ENCODE results near the gene PPP1R13B.

PPP1R13B gene

DNA sequence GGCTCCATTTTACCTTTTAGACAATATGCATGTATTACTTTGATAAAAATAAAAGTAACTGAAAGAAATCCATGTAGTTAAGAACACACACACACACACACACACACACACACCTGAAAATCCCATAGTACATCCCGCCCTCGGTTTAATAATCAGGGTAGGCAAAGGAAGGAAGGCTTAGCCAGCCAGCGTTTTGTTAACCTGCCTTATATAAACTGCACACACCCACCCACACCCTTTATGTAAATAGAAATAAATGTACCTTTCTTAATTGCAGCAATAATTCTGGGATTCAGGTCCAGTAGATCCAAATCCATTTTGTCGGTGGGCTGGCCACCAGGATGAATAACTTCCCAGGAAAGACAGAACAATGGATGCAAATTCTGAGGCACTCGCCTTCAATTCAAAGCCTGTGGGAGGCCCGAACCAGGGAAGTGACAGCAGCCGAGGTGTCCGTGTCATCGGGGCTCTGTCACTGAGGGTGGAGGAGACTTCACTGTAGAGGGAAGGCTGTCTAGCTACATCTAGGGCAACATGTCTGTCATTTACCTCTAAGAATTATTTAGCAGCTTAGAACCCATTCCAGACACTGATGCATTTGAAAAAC lies 136.5 kb downstream of the PPP1R13B start:
- DNase-seq: no peak

DNA sequence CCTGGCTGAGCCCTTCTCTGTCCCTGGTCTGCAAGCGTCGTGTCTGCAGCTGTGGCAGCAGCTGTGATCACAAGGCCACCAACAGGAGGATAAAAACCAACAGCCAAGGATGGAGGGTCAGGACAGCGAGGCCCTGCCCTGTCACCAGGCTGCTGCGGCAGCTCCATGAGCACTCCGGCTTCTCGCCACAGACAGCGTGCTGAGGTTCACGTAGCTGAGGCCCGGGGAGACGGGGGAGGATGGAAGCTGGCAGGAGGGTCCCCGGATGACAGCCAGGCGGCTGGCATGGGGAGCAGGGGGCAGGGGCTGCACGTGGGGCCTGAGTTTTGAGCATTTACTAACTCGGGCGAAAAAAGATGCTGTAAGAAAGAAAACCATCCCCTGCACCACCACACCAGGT lies 137.6 kb downstream of the PPP1R13B start:
- no peak for DNase-seq

DNA sequence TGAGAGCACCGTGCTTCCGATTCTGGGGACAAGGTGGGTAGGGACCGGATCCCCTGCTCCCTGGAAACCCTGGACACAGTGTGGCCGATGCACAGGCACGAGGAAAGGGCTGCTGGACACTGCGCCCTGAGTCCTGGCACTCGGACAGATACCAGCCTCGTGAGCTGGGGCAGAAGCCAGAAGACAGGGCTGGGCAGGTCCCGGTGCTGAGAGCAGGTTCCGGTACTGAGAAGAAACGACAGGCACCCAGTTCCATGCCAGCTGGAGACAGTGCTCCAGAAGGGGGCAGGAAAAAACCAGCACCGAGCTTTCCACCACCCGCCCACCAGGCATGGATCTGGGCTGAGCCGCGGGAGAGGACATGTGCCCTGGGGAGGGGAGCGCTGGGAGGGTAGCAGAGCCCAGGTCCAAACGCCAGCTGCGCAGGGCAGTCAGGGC lies 138.6 kb downstream of the PPP1R13B start:
- no peak for DNase-seq

DNA sequence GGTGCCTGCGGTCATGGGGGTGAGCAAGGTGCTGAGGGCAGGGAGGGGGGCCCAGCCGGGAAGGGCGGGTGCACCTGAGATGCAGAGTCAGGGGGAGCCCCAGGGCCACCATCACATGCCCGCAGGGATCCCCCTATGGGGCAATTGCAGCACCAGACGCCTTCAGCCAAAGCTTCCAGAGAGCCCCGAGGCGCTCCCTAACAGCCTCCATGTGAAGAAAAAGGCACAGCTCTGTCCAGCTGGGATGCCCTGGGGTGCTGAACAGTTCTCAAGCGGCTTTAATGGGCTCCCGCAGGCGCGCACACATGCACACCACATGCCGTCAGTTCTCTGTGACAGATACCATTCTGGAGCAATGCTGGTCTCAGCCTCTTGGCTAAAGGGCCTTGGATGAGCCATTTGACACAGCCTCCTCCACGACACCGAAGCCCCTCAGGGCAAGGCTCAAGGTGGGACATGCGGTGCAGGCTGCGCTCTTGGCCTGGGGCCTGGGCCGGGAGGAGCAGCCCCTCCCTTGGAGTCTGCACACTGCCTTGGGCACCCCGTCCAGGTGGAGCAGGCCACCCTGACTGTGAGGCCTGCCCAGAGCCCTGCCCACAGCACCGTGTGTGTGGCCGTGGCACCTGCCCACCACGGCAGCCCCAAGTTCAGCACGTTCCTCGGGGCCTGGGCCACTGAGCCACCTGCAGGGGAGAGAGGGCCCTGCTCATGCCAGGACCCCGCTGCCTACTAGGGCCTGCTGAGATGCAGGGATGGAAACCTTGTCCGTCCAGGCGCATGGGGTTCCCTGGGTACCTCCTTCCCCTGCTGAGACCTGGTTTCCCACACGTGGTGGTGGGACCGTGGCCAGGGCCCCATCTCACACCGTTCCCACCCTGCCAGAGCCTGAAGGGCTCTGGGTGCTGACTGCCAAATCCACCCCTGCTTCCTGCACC lies 139.8 kb downstream of the PPP1R13B start:
- no peak for DNase-seq

DNA sequence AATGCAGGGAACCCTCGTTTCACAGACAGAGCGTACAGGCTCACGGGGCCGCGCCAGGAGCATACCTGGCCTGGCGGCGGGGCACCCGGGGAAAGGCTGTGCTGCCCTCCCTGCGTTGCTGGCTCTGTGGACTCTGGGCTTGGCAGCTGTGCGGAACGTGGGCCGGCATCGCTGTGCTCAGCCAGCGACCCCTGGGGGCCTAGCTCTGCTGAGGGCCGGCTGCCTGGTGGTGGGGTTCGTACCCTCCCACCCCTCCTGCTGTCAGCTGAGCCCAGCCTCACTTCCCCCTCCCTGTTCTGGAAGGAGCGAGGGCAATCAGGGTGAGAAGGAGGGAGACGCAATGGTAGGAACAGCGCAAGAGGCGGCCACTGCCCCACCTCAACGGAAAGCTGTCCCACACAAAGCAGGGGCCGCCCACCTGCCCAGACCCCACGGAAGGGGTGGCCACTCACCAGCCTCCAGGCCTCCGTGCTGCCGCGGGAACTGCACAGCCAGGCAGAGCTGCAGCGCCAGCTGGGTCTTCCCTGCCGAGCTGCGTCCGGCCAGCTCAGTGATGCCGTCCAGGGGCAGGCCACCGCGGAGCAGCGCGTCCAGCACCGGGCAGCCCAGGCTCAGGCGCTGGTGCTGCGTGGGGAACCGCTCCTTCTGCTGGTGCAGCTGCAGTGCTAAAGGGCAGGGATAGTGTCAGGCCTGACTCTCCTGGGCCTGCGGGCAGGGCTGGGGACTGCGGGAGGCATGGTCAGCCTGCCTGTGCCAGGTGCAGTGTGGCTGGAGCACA lies 140.6 kb downstream of the PPP1R13B start:
- DNase-seq: no peak

DNA sequence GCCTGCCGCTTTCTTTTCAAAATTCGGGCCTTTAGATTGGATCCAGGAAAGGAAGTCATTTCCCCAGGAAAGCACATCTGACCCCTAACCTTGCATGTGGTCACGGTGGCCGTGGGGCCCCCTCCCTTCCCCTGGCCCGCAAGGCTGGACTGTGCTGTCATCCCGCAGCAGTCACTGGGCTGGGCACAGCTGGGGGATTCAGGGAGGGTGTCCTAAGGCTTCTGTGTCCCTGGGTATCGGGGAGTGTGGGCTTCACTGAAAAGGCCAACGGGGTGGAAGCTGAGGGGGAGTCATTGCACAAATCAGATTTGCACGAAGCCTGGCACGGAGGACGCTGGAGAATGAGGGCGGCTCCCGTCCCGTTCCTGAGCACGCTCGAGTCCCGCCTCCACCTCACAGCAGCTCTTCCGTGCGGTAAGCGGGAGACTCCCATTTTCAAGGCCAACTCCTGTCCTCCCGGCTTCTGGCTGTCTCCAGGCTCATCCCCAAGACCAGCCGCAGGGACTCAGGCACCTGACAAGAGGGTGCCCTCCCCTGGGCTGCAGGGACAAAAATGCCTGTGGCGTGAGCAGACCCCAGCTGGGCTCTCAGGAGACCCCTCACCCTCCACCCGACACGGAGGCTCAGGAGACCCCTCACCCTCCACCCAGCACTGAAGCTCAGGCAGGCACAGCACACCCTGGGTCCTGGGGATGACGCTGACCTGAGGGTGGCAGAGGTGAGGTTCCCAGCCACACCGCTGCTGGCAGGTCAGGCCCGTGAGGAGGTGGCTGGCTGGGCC lies 141.7 kb downstream of the PPP1R13B start:
- DNase-seq: no peak

DNA sequence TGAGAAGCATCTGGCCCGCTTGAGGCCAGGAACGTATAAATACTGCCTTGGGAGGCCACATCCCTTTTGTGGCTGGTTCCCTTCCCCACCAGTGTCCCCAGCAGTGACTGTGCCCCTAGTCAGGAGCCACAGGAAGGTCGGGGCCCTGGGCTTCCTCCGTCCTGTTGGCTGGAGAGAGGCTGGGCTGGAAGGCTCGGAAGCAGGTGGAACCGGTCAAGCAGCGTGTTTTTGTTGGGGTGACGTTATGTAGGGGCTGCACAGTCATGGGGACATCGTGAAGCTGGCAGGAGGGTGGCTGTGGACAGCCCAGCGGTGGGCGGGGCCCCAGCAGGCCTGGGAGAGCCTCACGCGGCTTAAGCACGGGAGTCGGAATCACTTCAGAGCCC lies 142.3 kb downstream of the PPP1R13B start:
- DNase-seq: no peak

DNA sequence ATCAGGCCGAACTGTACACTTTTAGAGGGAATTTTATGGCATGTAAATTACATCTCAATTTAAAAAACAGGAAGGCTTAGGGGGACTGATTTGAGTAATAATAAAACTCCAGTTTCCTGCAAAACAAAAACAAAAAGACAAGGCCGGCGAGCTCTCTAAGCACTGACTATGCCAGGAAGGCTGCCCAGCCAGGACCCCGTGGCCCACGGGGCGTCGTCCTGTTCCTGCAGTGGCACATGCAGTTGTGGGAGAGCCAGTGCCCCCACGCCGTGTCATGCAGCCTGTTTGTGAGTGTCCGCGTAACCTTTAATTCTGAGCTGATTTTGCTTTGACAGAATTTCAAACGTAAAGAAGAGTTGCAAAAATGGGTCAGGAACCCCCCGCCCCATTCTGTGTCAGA lies 142.7 kb downstream of the PPP1R13B start:
- DNase-seq: no peak

DNA sequence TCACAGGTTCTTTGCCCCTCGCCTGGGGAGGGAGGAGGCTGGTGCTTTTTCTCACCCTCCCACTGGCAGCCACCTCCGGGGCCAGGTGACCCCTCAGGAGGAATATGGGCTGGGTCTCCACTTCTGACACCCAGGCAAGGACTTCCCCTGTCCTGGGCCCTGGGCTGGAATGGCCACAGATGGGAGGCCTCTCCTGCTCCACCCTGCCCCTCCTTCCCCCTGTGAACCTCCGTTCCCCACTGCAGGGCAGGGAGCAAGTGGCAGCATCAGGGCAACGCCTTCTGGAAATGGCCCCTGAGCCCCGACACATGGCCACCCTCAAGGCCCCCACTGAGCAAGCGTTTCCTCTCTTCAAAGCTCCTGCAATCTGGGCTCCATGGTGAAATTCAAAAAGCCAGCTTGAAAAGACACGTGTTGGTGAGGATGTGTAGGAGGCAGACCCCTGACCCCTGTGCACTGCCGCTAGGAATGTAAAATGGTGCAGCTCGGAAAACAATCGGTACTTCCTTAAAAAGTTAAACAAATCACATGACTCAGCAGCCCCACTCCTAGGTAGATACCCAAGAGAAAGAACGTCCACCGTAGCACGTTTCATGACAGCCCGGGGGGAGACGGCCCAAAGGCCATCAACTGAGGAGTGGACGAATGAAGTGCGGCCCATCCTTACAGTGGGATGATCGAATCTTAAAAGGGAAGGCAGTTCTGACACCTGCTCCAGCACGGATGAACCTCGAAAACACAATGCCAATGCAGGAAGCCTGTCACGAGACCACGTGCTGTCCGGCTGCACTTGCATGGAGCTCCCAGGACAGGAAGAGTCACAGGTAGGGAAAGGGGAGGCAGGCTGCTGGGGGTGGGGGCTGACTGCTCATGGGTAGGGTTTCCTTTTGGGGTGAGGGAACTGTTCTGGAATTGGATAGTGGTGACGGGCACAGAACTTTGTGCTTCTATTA lies 143.7 kb downstream of the PPP1R13B start:
- DNase-seq: no peak

DNA sequence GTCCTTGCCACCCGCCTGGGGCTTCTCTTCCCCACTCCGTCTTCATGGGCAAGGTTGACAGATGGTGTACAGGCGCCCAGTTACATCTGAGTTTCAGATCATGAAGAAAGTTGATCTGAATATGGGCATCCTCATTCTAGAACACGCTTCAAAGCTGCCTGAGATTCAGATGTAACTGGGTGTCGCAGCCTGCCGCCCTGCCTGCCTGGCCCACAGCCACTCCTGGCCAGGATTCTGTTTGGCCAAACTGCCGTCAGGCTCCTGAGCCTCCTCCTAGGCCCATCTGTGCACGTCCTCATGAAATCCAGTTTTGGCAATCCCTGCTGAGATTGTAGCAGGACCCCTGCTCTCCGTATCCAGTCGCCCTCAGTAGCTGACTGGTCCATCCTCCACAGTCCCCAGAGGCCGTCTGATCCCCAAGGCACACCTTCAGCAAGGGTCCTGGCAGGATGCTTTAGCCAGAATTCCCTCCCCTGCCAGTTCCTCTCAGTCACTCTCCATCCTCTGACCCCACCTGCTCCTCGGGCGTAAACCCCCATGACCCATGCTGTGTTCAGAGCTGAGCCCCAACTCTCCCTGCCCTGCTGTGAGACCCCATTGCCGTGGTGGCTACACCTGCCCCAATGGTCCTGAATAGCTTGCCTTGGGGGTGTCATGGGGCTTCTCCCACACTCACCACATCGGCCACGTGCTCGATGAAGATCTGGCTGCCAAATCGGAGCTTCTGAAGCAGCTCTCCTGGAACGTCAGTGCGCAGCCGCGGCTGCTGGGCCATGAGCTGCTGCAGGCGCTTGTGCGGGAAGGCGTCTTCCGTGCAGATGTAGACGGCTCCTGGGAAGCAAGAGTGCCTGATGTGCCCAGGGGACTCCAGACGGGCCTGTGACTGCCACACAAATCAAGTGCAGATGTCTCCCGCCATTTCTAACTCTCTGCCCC lies 144.6 kb downstream of the PPP1R13B start:
- DNase-seq: no peak

DNA sequence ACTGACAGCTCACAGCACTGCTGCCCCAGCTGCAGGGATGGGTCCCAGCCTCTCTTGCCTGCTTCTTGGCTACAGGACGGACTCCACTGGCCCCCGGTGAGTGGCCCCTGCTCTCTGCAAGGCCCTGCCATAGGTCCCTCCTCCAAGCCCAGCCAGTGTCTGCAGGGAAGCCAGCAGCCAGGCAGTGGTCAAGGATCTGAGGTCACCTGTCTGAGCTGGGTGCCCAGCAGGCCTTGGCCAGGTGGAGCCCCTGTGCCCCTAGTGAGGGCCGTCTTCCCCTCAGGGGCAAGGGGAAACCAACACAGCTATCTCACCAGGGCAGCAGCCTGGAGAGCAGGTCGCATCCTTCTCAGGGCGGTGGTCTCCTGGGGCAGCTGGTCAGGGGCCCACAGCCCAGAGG lies 145.3 kb downstream of the PPP1R13B start:
- no peak for DNase-seq

DNA sequence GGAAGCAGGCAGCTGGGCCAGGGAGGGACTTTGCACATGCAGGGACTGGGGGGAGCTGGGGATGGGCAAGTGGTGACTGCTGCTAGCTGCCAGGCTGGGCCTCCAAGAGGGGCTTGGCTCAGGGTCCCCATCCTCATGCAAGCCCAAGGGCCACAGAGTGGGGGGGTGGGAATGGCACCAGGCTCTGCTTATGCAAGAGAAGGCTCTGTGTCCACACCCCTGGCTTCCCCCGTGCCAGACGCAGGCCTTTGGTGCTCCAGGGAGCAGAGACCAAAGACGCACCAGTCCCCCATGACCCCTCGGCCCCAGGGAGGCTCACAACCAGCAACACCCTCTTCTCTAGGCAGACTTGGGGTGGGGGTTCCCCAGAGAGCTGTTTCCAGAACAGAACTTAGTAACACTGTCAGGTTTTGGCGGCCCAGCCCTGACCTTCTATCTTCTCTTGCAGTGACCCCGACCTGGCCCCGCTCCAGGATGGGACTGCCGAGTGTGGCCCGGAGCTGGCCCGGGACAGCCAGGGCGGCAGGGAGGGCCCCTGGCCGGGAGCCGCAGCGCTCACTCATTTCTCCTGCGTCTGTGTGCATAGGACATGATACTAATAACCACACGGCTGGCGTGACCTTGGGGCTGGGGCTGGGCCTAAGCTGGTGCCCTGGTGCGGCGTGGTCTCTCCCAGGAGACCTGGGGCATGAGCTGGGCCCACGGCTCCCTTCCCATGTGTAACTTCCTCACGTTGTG lies 146.5 kb downstream of the PPP1R13B start:
- no peak for DNase-seq

DNA sequence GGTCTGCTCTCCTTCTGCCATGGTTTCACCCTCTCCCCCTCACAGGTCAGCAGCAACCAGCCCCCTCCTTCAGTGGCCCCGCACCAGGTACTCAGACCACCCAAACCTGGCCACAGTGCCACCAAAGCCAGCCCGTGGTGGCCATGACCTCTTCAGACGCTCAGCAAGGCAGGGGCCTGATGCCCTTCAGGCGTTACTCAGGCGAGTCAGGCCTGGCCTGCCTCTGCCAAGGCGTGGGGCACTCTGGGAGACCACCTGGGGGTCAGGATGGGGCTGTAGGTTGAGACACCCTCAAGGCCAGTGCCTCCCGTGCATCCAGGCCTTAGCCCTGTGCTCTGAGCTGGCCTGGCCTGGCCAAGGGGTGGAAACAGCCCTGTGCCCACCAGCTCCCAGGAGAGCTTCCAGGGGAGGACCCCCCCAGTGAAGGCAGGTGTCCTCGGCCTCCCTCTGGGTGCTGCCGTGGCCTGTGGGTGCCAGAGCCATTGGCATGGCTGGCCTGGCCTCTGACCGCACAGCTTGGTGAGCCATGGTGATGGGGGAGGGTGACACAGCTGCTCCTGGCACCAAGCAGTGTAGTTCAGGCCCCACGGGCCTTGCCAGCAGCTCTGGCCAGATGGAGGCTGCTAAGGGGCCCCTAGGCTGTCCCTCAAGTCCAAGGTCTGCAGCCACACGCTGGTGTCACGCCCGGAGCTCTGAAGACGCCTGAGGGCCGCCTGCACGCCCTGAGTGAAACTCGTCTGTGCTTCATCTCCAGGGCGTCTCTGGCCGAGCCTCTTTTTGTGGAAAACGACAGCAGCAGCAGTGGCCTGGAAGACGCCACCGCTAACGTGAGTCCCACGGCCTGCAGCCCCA lies 147.2 kb downstream of the PPP1R13B start:
- no peak for DNase-seq

DNA sequence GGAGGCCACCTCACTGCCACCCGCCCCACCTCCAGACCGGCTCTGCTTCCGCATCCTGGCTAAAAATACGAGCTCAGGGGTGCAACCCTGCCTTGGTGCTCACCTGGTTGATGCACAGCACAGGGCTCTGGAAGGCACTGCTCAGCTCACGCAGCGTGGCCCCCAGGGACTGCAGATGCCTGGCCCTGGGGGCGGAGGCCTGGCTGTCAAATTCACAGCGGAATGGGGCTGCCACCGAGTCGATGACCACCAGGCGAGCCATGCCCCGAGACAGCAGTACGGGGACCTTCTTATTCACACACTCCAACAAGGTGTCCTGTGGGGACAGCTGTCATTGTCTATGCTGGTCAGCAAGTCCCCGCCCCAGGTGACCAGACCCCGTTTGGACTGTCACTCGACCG lies 148.1 kb downstream of the PPP1R13B start:
- DNase-seq: no peak

DNA sequence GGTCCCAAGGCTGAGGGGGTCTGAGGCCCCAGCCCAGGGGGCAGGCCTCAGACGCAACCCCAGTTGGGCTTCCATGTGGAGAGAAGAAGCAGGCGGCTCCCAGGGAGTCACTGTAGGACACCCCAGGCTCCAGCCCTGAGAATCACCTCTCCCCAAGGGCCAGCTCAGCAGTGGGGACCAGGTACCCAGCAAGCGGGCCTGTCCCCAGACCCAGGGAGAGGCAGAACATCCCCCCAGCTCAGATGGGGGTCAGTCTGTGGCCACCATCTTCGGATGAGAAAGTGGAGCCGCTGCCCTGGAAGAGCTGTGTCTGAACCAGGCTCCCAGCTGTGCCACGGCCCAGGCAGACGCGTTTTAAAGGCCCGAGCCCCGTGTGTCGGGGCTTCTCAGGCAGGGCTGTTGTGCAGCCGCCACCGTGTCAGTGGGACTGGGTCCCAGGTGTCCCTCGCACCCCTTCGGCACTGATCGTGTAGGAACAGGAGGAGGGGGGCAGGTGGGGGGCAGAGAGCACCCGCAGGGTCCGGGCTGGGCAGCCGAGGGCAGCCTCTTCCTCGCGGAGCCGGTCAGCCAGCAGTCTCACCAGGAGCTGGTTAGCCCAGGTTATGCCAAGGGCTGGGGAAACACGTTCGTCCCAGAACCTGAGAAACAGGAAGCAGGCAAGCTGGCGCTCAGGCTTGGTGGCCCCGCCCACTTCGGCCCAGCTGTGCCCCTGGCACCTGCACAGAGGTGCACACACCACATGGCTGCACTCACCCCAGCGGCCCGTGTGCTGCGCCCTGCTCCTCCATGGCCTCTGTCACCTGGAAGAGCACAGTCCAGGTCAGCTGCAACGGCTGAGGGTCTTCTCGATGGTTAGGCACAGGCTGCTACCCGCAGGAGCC lies 148.8 kb downstream of the PPP1R13B start:
- no peak for DNase-seq

DNA sequence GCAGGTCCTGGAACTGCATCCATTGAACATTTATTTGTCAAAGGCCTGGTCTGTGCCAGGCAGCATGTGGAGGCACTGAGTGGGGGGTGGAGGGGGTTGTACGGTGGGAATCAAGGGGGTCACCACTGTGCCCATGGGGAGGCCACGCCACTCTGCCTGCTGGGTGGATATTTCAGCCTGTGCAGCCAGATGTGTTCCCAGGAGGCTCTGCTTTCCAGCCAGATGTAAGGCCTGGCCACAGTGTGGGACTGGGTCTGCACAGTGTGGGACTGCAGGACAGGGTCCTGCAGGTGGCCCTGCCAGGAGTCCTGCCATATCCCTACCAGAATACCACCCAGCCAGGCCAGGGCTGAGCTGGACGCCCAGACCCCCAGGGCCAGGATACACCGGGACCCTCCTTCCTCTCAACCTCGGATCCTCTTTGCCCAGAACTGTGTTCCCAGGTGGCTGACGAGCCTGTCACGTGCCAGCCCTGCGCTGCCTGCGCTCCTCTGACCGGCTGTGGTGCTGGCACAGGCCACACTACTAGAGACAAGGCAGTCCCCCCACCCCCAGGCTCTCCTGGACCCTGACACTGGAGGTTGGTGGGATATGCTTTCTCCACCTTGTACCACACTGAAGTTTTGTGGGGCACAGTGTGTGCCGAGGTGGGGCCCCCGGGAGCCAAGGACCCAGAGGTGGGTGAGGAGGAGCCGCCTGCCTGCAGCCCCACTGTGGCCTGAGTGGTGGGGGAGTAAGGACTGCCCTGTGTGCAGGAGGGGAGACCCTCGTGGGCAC lies 149.6 kb downstream of the PPP1R13B start:
- no peak for DNase-seq

DNA sequence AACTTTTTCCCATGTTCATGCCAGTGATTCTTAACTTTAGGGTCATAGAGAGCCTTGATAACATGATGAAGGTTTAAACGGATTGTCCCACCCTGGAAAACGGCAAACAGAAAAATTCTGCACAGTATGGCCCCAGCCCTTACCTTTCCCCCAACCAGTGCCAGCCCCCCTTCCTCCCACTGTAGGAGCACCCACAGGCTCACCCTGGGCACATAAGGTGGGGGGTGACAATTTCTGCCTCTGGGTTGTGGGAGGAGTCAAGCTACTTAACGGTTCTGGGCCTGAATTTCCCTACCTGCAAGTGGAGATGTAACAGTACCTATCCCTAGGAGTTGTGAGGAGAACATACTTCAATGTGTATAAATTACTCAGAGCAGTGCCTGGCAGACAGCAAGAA lies 150.2 kb downstream of the PPP1R13B start:
- DNase-seq: no peak

Measured in GF-D8 (cell line).